Ascending aorta (tissue), 2 donors: ENCODE data around the gene MTCL1. TPM values are rescaled to one million over a fixed set of nuclear protein-coding genes. Genes with fewer than 3 reads are reported as not detected.

ENCODE experiments used
- DNase-seq, 2 donors: peaks; one replicate each; pipeline ENCODE4 v3.0.0-alpha.2; 2019; ENCODE audit warnings: low spot score in 2 of 2
- H3K27ac ChIP-seq, 2 donors: fragments of 200-600 bp; sonication (generic); one replicate each; pipeline ENCODE4 v1.5.1; 2016 to 2017; ENCODE audit warnings: mild to moderate bottlenecking in 1 of 2
- H3K27me3 ChIP-seq: fragments of 200-600 bp; sonication (generic); one replicate; pipeline ENCODE4 v1.5.1; 2017
- H3K36me3 ChIP-seq, 2 donors: fragments of 200-600 bp; sonication (generic); one replicate each; pipeline ENCODE4 v1.5.1; 2016
- H3K4me1 ChIP-seq, 2 donors: fragments of 200-600 bp; sonication (generic); one replicate each; pipeline ENCODE4 v1.5.1; 2016 to 2017; ENCODE audit warnings: mild to moderate bottlenecking in 1 of 2
- H3K4me3 ChIP-seq, 2 donors: fragments of 200-600 bp; sonication (generic); one replicate each; pipeline ENCODE4 v1.5.1; 2016 to 2017; ENCODE audit warnings: mild to moderate bottlenecking in 1 of 2
- H3K9me3 ChIP-seq, 2 donors: fragments of 200-600 bp; sonication (generic); one replicate each; pipeline ENCODE4 v1.5.1; 2016
- intact Hi-C: fragments of 100-400 bp; cut with DNase I; formaldehyde crosslinking; loops from one replicate; pipeline ENCODE4 v1.15.1; 2023
- total RNA-seq: library from RNA; depleted of rRNA; stranded (reverse); fragments of >200 nt; gene quantifications from one replicate; pipeline ENCODE4 v1.1.0, GENCODE V29; 2016
- TF ChIP-seq, protein P1 (sequence below), 3 experiments: fragments of 200-600 bp in 2 of 3; fragments of 450-650 bp in 1 of 3; sonication (generic) in 2 of 3; IDR thresholded peaks; one replicate each; pipeline ENCODE4 v1.5.1; 2016 to 2019; ENCODE audit warnings: antibody characterized with exemption in 3 of 3, mild to moderate bottlenecking in 1 of 3, moderate library complexity in 1 of 3

MTCL1 gene
- total RNA-seq, 1 donor from 2014 or later = 105 TPM

- TF ChIP-seq, protein P1, sequence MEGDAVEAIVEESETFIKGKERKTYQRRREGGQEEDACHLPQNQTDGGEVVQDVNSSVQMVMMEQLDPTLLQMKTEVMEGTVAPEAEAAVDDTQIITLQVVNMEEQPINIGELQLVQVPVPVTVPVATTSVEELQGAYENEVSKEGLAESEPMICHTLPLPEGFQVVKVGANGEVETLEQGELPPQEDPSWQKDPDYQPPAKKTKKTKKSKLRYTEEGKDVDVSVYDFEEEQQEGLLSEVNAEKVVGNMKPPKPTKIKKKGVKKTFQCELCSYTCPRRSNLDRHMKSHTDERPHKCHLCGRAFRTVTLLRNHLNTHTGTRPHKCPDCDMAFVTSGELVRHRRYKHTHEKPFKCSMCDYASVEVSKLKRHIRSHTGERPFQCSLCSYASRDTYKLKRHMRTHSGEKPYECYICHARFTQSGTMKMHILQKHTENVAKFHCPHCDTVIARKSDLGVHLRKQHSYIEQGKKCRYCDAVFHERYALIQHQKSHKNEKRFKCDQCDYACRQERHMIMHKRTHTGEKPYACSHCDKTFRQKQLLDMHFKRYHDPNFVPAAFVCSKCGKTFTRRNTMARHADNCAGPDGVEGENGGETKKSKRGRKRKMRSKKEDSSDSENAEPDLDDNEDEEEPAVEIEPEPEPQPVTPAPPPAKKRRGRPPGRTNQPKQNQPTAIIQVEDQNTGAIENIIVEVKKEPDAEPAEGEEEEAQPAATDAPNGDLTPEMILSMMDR (IDR thresholded peaks at IDR 0.05) = no peak
- Histone ChIP-seq H3K27me3 (no peaks in the 10 kb centered on the region), H3K4me1 (no peaks in the 10 kb centered on the region), H3K27ac (no peak overlapping the region), H3K36me3 (no peaks in the 10 kb centered on the region), H3K4me3 (no peak overlapping the region), H3K9me3 (no peaks in the 10 kb centered on the region)
- DNase-seq = no peak
- intact Hi-C loops = no loop called here
Observed at GRCh38 chr18:8715599-8715998, 10.2 kb downstream of the MTCL1 start.

DNA sequence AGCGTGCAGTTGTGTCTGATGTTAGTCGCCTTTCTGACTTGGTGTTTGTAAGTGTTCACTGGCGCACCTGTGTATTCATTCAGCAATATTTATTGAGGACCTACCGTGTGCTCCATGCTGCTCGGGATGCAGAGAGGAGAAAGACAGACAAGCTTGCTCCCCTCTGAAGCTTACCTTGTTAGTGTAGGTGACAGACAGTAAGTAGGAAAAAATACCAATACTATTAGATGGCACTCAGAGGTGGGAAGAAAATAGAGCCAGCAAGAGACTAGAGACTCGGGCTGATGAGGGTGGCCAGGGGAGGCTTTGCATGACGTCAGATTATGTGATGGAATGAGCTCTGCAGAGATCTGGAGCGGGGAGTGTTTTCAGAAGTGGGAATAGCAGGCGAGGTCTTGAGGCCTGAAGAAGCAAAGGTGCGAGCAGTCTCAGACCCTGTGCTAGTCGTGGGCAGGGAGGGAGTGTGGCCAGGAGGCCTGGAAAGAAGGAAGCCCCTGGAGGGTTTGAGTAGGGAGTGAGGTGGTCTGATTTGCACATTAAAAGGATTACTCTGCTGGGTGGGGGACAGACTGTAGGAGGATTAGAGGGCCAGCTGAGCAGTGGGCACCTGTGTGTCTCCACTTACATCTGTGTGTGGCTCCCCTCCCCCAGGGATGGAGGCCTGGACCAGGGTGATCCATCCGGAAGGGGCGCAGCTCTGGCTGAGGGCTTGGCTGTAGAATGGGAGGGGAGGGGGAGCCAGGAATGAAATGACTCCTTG is 11.8 kb downstream of the MTCL1 start:
- no peaks in the 10 kb centered on the region for H3K9me3 ChIP-seq
- H3K27me3 ChIP-seq = no peaks in the 10 kb centered on the region
- no peak for DNase-seq
- TF ChIP-seq, protein P1 (IDR thresholded peaks at IDR 0.05) = no peak
- no peaks in the 10 kb centered on the region for H3K36me3 ChIP-seq
- H3K4me3 ChIP-seq = no peak overlapping the region
- no peak overlapping the region for H3K27ac ChIP-seq
- no peaks in the 10 kb centered on the region for H3K4me1 ChIP-seq
- intact Hi-C loops = no loop called here

GRCh38 chr18:8718401-8718913 is 13.1 kb downstream of the MTCL1 start:
- intact Hi-C loops = no loop called here
- TF ChIP-seq, protein P1 (IDR thresholded peaks at IDR 0.05) = no peak
- DNase-seq = no peak
- H3K9me3 ChIP-seq = no peaks in the 10 kb centered on the region
- H3K27ac ChIP-seq = no peak overlapping the region
- no peaks in the 10 kb centered on the region for H3K4me1 ChIP-seq
- no peaks in the 10 kb centered on the region for H3K36me3 ChIP-seq
- no peak overlapping the region for H3K4me3 ChIP-seq
- H3K27me3 ChIP-seq = no peaks in the 10 kb centered on the region

DNA sequence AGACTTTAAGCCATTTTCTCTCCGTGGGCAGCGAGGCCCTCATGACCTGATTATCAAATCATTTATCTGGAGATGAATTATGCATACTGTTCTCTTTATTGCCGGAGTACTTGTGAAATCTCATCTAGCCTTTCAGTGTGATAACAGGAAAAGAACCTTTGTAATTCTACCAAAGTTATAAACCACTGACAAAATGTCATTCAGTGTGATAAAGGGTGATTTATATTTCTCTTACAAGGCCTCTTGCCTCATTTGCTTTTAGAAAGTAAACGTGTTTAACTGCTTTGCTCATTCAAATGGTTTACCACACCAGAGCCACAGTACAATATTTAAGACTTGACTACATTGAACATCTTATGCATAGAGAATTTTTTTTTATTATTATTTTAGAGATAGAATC is 13.8 kb downstream of the MTCL1 start:
- Histone ChIP-seq H3K9me3 (no peaks in the 10 kb centered on the region), H3K27ac (no peak overlapping the region), H3K4me3 (no peak overlapping the region), H3K4me1 (no peaks in the 10 kb centered on the region), H3K27me3 (no peaks in the 10 kb centered on the region), H3K36me3 (no peaks in the 10 kb centered on the region)
- TF ChIP-seq, protein P1 (IDR thresholded peaks at IDR 0.05) = no peak
- intact Hi-C loops = no loop called here
- DNase-seq = no peak

DNA sequence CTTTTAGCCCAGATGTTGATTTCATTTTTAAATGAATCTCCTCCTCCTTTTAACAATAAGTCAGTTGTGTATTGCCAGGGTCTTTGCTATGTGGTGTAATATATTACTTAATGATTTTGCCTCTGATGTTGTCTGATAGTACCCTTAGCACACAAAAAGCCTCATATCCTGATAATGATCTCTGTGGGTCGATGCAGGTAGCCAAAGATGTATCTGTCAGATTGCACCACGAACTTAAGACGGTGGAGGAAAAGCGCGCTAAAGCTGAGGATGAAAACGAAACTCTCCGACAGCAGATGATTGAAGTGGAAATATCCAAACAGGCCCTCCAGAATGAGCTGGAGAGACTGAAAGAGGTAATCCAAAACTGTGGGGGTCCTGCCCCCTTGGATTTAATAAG is 14.8 kb downstream of the MTCL1 start:
- no peaks in the 10 kb centered on the region for H3K9me3 ChIP-seq
- intact Hi-C loops = no loop called here
- DNase-seq = no peak
- no peaks in the 10 kb centered on the region for H3K27me3 ChIP-seq
- no peak overlapping the region for H3K27ac ChIP-seq
- H3K36me3 ChIP-seq = no peaks in the 10 kb centered on the region
- TF ChIP-seq, protein P1 (IDR thresholded peaks at IDR 0.05) = no peak
- H3K4me3 ChIP-seq = no peak overlapping the region
- H3K4me1 ChIP-seq = no peaks in the 10 kb centered on the region
